DMS53 treated with DMSO at 0.1 percent for 48 hours (cell line): ENCODE data around the gene CENPS.
"Not testable (repeated sequence)": the region's sequence is repeated elsewhere in the genome, so short reads cannot be mapped to it uniquely, and the experiment has no call there.

Experiments
- DNase-seq: peaks from one replicate; lab custom pipeline; 2025; ENCODE audit not compliant: unreplicated experiment; lab: John Stamatoyannopoulos, UW

CENPS gene

DNA sequence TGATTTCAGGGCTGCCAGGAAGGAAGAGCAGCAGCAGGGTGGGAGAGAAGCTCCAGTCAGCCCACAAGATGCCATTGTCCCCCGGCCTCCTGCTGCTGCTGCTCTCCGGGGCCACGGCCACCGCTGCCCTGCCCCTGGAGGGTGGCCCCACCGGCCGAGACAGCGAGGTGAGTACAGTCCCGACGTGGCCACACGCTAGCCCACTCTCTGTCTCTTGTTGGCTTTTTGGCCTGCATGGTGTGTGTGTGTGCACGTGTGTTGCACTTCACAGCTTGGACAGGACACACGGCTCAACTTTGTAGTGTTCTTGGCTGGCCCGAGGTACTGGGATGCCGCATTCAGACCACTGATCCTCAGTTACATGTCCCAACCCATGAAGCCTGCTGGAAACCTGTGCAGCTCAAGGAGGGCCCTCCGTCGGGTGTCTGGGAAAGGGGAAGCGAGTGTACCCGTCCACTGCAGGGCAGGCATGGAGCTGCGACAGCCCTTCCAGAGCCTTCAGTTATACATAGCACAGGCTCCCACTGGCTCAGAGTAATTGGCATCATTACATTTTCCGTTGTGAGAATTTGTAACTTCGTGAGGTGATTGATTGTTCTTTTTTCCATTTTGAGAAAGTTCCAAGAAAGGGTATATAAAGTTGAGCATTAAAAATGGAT, 20.1 kb downstream of the CENPS start:
- DNase-seq = no peak

DNA sequence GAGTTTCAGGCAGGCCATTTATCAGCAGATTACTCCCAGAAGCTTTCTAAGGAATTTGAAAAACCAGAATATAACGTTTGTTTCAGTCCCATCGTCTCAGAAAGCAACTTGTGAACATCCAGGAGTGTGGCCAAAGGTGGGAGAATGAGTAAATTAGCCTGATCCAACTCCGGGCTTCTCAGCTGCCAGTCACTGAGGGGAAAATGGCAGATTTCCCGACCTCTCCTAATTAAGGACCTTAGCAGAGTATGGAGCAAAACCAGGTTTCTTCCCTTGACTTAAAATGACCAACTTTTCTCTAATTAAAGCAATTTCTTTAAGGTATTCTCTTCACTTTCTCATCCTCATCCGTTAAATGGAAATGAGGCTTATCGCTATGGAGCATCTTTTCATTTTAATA, 20.6 kb downstream of the CENPS start:
- no peak for DNase-seq

DNA sequence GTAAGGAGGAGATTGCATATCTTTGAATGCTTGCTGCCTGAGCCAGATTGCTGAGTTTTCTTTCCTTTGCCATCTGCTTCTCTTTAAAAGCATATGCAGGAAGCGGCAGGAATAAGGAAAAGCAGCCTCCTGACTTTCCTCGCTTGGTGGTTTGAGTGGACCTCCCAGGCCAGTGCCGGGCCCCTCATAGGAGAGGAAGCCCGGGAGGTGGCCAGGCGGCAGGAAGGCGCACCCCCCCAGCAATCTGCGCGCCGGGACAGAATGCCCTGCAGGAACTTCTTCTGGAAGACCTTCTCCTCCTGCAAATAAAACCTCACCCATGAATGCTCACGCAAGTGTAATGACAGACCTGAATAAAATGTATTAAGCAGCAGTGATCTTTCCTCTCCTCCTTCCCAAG, 21.1 kb downstream of the CENPS start:
- no peak for DNase-seq

DNA sequence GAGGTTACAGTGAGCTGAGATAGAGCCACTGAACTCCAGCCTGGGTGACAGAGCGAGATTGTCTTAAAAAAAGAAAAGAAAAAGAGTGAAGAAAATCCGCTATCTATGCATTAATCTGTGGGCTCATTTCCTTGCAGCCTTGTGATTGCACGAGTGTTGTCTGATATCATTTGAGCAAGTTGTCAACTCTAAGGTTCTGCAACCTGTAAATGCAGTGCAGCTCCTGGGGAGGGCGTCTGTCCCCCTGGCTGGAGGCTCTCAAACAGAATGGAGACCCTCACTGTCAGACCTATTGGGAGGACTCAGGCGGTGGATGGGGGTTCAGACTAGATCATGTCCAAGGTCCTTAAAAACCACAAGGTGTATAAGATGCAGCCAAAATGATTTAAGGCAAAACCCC, 25.8 kb downstream of the CENPS start:
- DNase-seq = no peak

DNA sequence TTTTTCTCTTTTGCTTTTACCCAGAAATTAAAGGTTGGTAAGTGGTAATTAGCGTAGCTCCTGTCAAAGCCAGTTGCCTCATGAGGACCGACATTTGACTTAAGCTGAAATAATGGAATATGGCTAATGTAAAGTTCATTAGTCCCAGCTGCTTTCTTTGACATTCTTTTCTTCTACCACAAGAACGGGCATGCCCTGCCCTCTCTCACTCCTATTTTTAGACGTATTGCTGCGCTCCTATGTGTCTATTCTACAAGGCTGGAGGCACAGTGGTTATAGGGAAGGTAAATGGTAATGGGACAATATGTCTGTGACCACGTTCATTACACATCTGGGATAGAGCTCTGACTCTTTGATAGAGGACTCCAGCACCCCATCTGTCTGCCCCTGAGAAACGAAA, 26.4 kb downstream of the CENPS start:
- DNase-seq = no peak

DNA sequence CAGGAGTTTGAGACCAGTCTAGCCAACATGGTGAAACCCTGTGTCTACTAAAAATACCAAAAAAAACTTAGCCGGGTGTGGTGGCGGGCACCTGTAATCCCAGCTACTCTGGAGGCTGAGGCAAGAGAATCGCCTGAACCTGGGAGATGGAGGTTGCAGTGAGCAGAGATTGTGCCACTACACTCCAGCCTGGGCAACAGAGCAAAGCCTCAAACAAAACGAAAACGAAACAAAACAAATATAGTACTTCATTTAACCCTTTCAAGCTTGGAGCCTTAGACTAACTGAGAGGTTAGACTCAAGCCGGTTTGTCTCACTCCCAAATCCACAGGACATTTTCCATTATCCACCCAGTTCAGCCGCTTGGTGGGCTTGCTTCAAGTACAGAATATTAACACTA, 27.2 kb downstream of the CENPS start:
- DNase-seq = not testable (repeated sequence)

DNA sequence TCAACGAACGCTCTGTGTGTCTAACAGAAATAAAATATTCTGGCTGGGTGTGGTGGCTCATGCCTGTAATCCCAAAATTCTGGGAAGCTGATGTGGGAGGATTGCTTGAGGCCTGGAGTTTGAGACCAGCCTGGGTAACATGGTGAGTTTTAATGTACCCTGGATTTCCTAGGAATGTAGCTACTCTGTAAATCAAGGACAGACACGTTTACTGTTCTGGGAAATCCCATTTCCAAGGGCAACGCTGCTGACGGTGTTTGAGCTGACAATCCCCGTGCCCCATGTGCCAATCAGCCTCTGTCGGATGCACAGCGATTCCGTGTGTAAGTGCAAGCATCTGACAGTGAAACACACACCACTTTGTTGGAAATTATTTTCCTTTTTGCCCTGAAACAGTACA, 27.6 kb downstream of the CENPS start:
- no peak for DNase-seq

DNA sequence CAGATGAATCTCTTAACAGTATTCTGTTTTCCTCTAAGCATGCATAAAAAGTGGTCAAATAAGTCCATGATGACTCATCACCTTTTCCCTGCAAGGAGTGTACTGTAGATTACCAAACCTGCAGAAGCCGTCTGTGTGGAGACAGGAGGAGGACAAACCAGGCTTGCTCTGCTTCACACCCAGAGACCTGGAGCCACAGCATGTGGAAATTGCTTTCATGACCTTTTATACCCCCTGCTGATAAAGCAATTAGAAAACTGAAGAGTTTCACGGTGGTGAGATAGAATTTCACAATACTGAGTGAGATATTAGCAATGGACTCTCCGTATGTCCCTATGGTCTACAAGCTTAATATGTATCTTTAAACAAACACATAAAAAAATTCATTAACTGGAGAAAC, 29.0 kb downstream of the CENPS start:
- DNase-seq = peak; percentile 52

DNA sequence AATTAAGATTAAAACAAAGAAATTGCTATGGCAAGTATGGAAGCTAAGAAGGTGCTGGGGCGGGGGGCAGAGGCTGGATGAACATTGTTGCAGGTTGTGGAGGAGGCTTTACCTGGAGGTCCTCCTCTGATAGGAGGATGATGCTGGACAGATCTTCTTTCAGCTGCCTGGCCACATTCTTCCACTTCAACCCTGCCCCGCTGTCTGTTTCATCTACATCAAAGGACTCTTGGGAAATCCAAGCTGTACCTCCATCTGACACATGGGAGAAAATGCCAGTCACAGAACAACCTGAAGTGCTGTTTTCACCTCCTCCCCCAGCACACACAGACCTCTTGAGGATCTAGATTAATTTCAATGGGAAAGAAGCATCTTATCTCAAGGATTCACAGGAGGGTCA, 36.8 kb downstream of the CENPS start:
- no peak for DNase-seq

DNA sequence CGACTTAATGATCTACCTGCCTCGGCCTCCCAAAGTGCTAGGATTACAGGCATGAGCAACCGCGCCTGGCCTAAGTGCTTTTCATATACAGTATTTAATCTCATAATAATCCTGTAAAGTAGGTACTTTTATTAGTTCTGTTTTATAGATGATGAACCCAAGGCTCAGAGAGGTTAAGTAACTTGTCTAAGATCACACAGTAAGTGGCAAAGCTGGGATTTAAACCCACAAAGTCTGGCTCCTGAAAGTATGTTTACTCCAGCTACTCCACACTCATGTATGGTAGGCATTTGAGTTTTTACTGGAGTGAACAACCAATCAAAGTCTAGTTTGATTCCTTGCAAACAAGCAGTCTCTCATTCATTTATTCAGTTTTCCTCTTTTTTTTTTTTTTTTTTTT, 39.8 kb downstream of the CENPS start:
- no peak for DNase-seq

DNA sequence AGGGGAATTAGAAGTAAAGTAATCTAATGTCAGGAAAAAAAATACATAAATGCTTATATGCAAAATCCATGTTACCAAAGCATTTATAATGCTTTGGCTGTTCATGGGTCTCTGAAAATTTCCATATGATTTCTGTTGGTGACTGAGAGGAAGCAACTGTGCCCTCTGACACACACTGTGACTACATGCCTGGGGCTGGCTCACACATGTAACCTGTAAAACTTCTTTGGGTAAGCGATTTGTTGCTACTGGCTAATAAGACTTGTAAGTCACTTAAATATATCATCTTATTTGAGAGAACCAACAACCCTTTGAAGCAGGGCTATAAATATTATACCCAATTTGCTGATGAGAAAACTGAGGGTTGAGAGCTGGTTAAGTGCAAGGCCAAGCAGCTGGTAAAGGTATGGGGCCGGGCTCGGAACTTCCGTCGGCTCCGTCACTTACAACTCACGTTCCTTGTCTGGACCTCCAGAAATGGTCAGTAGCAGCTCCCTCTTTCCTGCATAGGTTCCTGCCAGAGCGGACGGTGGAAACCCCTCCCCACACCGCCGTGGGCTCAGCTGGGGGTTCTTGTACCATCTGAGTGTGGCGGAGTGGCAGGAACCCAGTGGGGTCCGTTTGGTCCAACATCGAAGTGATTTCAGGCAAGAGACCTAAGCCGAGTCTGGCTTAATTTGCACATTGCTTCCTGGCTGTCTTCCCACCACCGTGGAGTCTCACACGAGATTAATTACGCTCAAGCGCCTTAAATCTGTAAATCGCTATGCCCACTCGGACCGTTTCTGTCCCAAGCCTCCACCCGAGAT, 41.4 kb downstream of the CENPS start:
- DNase-seq = peak; percentile 20

DNA sequence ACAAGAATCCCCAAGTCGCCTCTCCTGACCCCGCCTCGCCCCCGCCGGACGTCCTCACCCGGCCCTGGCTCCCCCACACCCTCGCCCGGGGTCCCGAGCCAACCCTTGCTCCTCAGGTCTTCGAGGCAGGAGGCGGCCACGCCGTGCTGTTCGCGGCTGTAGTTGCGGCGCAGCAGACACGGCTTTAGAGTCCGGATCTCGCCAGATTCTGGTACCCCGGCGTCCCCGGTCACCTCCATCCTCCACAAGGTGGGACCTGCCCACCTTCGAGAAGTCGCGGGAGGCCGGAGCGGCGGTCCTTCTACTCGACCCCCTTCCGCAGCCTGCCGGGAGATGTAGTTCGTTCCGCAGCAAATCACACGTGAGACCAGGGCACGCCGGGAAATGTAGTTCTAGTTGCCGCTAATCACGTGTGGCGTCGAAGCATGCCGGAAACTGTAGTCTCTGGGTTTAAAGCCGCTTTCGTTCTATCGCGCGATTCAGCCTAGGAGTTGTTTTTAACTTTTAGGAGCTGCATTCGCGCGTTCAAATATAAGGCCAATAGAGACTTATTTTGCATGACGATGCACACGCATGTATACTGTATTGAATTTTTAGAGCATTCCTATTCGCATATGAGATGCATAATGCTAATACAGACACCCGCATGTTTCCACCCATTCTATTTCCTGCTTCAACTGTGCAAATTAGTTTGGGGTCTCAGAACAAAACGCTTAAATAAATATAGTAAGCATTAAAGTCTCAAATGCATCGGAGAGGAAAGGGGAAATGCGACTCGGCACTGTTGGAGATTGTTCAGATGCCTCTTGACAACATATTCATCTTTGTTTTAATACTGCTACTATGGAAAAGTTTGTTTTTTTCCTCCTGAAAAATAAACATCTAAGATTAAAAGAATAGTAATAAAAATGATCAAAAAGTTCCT, 42.2 kb downstream of the CENPS start, which contains the start of gene DFFA:
Gene DFFA (minus strand): TSS at position 310 of the 925 bp plus-strand sequence. CDS start 71 bp downstream, at position 239.
- DNase-seq = peak; percentile 92

DNA sequence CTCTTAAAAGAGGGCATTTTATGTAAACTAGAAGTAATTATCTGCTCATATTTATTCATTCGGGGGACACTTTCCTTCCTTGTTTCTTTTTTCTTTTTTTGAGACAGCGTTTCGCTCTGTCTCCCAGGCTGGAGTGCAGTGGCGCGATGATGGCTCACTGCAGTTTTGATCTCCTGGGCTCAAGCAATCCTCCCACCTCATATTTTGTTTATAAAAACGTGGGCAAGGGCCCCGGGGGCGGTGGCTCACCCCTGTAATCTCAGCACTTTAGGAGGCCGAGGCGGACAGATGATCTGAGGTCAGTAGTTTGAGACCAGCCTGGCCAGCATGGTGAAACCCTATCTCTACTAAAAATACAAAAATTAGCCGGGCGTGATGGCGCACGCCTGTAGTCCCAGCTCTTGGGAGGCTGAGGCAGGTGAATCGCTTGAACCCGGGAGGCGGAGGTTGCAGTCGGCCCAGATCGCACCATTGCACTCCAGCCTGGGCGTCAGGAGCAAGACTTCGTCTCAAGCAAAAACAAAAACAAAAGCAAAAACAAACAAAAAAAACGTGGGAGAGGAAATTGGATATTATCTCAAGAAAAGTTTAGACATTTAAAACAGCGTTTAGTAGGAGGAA, 43.0 kb downstream of the CENPS start:
- no peak for DNase-seq

DNA sequence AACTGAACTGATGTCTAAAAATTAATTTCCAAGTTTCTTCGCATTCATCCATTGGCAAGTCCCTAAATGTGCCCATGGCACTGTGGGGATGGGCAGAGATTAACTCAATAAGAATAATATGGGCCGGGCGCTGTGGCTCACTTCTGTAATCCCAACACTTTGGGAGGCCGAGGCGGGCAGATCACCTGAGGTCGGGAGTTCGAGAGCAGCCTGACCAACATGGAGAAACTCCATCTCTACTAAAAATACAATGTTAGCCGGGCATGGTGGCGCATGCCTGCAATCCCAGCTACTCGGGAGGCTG, 44.0 kb downstream of the CENPS start:
- DNase-seq = not testable (repeated sequence)

DNA sequence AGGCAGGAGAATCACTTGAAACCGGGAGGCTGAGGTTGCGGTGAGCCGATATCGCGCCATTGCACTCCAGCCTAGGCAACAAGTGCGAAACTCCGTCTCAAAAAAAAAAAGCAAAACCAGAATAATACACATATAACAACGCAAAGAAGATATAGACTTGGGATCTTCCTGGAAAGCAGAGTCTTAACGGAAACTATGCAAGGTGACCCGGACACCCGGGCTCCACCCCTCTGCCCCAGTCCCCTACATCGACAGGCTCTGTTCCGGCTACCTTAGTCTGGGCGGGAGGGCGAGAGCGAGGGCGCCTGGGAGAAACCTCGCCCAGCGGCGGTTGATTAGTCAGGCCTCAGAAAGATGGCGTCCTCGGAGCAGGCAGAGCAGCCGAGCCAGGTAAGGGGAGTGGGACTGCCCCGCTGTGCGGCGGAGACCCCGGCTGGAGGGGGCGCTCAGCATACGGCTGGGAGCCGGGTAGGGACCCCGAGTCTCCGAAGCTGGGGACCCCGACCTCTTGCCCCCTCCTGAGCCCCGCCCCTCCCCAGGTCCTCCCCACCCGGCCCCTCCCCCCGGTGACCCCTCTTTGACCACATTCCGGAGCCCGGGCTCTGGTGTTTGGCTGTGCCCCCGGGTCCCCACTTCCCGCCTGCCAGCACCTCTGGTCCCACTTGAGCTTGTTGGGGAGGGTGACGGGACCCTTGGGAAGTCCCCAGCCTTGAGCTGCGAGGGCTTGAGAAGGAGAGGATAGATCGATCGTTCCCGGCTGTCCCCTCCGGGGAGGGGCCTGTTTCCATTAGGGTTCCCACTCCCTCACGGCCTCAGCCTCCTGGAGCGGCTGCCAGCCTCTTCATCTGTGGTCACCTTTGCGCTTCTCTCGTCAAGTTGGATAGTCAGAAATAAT, 44.6 kb downstream of the CENPS start, which contains the start of gene PEX14:
Gene PEX14 (plus strand): TSS at position 338 of the 895 bp plus-strand sequence. CDS start 17 bp downstream, at position 355.
- peak; percentile 75 for DNase-seq

DNA sequence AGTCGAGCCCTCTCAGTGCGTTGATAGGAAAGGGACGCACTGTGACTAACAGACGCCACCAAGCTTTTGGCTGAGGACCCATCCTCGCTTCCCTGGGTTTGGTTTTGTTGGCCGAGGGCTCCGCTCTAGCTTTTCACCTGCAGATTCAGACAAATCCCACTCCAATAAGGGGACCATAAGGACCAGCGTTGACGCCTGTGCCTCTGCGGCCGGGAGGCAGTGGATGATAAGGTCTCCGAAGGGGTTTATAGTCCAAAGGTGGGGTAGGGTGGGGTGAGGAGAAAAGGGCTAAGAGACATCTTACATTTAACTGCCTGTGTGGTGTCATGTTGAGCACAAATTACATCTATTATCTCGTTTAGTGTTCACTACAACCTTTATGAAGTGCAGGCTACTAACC, 45.3 kb downstream of the CENPS start:
- no peak for DNase-seq

DNA sequence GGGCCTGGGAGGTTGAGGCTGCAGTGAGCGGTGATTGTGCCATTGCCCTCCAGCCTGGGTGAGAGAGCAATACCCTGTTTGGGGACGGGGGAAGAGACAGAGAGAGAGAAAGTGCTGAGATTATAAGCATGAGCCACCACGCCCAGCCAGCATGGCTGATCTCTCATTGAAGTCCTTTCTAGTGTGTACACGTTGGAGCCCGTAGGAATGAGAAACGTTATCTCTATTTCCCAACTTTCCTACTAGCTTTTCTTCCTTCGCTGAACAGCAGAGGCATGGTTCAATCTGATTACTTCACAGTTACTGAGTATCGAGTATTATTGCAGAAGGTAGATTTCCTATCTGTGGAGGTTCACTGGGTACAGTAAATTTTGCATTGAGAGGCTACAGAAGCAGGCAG, 49.1 kb downstream of the CENPS start:
- no peak for DNase-seq

DNA sequence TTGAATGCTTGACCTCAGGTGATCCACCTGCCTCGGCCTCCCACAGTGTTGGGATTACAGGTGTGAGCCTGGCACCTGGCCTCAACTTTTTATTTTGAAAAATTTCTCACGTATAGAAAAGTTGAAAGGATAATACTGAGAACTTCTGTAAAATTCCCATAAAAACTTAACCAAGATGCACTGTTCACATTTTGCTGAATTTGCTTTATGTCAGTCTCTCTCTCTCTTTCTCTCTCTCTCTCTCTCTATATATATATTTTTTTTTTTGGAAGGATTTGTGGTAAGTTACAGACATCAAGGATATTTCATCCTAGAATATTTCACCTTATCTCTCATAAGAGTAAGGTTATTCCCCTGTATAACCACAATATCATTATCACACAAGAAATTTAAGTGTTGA, 50.4 kb downstream of the CENPS start:
- DNase-seq = no peak

DNA sequence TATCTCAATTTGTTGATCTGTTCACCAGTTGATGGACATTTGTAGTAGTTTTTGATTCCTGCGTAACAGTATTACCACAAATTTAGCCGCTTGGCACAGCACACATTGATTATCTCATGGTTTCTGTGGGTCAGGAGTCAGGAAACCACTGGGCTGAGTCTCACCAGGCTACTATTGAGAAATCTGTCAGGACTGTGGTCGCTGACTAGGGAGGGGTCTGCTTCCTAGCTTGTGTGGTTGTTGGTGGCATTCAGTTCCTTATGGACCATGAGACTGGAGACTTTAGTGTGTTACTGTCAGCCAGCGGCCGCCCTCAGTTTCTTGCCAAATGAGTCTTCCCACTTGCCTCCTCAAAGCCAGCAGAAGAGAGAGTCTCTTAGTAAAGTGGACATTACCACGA, 54.3 kb downstream of the CENPS start:
- no peak for DNase-seq
